Bronchial epithelial cell (primary cell): ENCODE data around the gene C2. TPM values are rescaled to one million over a fixed set of nuclear protein-coding genes. Genes with fewer than 3 reads are reported as not detected.
A peak's percentile ranks its signal among the peaks of the same experiment; 100 is the strongest.

Experiments
- DNase-seq: peaks from one replicate; pipeline ENCODE4 v3.0.0-alpha.2; 2010; ENCODE audit warnings: low read depth
- FAIRE-seq: peaks from 2 replicates; lab custom pipeline; 2011; peaks lifted over from hg19 to GRCh38; lab: Jason Lieb, UNC
- H3K27me3 ChIP-seq: 2 replicates; pipeline ENCODE4 v1.5.1; 2011; ENCODE audit warnings: low read length; ENCODE audit not compliant: control insufficient read depth, insufficient read depth
- H3K36me3 ChIP-seq: 2 replicates; pipeline ENCODE4 v1.5.1; 2011; ENCODE audit warnings: low read length; ENCODE audit not compliant: control insufficient read depth, insufficient read depth
- H3K4me3 ChIP-seq: 2 replicates; pipeline ENCODE4 v1.5.1; 2011; ENCODE audit warnings: mild to moderate bottlenecking, low read depth, low read length, control low read depth
- total RNA-seq: library from RNA; depleted of rRNA; stranded (reverse); fragments of >200 nt; gene quantifications from 2 replicates; pipeline ENCODE4 v1.2.1, GENCODE V29; 2014
- TF ChIP-seq, protein P1 (sequence below): IDR thresholded peaks from 2 replicates; pipeline ENCODE4 v1.5.1; 2011; ENCODE audit warnings: mild to moderate bottlenecking, moderate library complexity, low read length, control low read depth, inconsistent platforms; ENCODE audit not compliant: insufficient read depth, severe bottlenecking

The C2 gene
- total RNA-seq, 1 donor from 2014 or later: 0.53 TPM

GRCh38 chr6:31968791-31969711 lies 41.5 kb downstream of the C2 start:
- Histone ChIP-seq H3K4me3 (no peak overlapping the region), H3K36me3 (peaks cover 26% of the 10 kb centered on the region), H3K27me3 (no peaks in the 10 kb centered on the region)
- DNase-seq: no peak
- TF ChIP-seq, protein P1, sequence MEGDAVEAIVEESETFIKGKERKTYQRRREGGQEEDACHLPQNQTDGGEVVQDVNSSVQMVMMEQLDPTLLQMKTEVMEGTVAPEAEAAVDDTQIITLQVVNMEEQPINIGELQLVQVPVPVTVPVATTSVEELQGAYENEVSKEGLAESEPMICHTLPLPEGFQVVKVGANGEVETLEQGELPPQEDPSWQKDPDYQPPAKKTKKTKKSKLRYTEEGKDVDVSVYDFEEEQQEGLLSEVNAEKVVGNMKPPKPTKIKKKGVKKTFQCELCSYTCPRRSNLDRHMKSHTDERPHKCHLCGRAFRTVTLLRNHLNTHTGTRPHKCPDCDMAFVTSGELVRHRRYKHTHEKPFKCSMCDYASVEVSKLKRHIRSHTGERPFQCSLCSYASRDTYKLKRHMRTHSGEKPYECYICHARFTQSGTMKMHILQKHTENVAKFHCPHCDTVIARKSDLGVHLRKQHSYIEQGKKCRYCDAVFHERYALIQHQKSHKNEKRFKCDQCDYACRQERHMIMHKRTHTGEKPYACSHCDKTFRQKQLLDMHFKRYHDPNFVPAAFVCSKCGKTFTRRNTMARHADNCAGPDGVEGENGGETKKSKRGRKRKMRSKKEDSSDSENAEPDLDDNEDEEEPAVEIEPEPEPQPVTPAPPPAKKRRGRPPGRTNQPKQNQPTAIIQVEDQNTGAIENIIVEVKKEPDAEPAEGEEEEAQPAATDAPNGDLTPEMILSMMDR: no peak
- no peak for FAIRE-seq

- H3K4me3 ChIP-seq: no peak overlapping the region
- H3K27me3 ChIP-seq: no peaks in the 10 kb centered on the region
- peaks cover 22% of the 10 kb centered on the region for H3K36me3 ChIP-seq
- TF ChIP-seq, protein P1: no peak
- DNase-seq (no peak), FAIRE-seq (no peak)
Observed at GRCh38 chr6:31969712-31970603, 42.4 kb downstream of the C2 start.

DNA sequence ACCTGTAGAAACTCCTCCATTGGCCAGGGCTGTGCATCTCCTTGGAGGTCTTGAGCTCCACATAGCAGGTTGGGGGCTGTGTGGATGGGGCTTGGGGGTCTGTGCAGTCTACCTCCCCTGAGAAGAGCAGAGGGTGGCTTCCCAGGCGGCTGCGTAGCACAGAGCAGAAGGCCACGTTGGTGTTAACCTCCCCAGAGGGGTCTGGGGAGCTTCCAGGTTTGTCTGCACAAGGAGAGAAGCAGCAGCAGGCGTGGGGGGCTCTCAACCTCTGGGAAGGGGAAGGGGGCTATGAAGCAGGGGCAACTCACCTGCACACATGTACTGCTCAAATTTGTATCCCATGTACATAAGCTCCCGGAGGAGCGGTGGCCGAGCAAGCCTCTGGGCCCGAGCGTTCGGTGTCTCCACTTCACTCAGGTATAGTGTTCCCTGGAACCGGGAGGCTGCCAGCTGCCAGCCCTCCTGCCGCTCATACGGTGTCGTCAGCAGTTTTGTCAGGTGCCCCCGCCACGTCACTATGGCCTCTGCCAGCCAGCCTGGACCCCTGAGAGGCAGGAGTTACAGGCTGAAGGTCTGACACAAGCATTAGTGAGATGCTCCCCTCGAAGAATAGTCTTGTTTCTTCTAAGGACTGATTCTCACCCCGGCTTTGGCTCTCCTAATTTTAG lies 43.2 kb downstream of the C2 start:
- no peak for DNase-seq
- TF ChIP-seq, protein P1: no peak
- Histone ChIP-seq H3K27me3 (no peaks in the 10 kb centered on the region), H3K36me3 (peaks cover 20% of the 10 kb centered on the region), H3K4me3 (peak overlapping the region; percentile 50)
- no peak for FAIRE-seq

GRCh38 chr6:31971279-31971992 lies 43.9 kb downstream of the C2 start:
- H3K27me3 ChIP-seq: no peaks in the 10 kb centered on the region
- DNase-seq (no peak), FAIRE-seq (no peak)
- TF ChIP-seq, protein P1: no peak
- peaks cover 20% of the 10 kb centered on the region for H3K36me3 ChIP-seq
- H3K4me3 ChIP-seq: peak overlapping the region; percentile 50
